ENCODE data around the gene PUS7.
"Not testable (repeated sequence)": the region's sequence is repeated elsewhere in the genome, so short reads cannot be mapped to it uniquely, and the experiment has no call there.

PUS7 gene

GRCh38 chr7:105521717-105522463 is at the start of gene PUS7:
Gene PUS7 (minus strand): TSS chr7:105522271. CDS start chr7:105508512, 13,759 bp downstream.
- DNase-seq: peak; percentile 77

DNA sequence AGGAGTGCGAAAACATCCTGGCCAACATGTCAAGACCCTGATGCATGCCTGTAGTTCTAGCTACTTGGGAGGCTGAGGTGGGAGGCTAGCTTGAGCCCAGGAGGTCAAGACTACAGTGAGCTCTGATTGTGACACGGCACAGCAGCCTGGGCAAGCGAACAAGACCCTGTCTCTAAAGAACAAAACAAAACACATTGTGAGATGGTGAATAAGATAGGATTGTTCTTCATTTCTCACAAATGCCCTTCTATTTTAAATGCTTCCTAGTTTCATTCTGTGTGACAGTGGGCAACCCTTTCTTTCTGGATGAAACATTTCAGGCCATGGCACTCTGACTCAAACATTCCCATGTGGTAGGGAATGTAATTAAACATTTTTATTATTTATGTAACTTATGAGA is 45.8 kb upstream of the PUS7 start:
- DNase-seq: no peak

DNA sequence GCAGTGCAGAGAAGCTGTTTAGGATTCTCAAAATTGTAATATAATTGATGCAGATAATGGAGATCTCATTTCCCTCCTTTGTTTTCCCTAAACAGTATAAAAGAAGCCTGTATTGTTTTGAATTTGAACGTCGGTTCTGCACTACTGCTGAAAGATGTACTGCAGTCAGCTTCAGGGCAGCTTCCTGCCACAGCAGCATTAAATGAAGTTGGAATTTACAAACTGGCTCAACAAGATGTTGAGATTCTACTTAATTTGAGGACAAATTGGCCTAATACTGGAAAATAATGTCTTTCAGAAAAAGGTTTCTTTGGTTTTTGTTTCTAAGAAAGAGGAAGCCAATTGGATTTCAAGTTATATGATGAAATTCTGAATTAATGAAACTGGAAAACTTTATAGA is 45.0 kb upstream of the PUS7 start:
- DNase-seq: no peak

DNA sequence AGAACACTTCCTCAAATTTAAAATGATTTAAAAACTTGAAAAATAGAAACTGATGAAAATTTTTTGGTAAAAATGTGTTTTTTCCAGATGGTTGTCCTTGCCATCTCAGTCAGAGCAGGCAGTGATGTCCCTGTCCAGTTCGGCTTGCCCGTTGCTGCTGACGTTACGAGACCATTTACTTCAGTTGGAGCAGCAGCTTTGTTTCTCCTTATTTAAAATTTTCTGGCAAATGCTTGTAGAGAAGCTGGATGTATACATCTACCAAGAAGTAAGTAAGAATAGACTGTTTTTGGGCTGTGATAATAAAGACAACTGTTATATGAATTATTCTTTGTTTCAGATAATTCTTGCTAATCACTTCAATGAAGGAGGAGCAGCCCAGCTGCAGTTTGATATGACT is 43.1 kb upstream of the PUS7 start:
- no peak for DNase-seq

GRCh38 chr7:105559926-105560325 is 37.9 kb upstream of the PUS7 start:
- DNase-seq: no peak

DNA sequence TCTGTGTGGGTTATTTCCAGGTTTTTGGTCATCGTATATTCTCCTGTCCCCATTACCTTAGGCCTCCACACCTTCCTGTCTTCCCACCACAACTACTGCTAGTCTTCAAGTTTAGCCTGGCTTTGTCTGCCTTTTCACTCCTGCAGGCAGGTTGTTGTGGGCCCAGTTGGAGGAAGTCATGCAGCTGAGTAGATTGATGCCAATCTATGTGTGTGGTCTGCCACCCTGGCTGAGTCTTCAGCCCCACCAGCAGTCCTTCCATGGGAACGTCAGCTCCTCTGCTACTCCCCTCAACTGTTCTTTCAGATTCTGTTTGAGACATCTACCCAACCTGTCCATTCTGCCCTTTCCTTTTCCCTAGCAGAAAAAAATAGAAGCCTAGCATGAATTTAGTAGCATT is 16.3 kb upstream of the PUS7 start:
- no peak for DNase-seq

- DNase-seq: no peak
Measured at GRCh38 chr7:105532709-105533460, 10.8 kb upstream of the PUS7 start.

DNA sequence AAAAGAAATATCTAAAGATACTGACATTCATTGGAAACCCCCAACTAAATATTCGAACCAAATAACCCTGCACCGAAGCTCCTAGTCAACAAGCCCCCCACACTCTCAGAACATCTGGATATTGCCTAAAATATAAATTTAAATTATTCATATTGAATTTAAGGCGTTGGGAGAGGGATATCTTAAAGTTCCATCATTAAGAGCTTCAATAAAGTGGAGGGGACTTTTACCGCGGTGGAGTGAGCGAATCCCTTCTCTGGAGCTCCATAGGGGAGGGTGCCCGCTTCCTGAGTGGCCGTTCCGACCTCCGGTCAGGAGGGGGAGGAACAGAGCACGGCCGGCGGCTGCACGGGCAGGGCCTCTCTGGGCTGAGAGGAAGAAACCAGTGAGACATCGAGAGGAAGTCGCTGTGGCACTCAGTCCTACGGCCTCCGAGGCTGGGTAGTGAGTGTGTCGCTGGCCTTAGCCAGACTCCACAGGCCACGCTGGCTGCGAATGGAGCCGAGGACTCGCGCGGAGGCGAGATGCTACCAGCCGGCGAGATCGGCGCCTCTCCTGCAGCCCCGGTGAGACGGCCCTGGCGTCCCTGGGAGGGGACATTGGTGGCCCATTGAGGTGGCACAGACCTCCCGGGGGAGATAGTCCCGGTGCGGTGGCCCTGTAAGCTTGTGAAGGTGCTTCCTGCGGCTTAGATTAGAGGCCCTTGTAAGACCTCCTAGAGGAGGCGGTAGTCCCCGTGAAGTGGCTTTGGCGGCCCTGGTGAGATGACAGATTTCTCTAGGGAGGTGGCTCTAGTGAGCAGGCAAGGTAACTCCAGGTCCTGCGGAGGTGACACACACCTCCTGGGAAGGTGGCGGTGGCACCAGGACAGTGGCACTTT is 10.0 kb upstream of the PUS7 start, which contains the start of gene RINT1:
RINT1 (plus strand) TSS at position 410 of the 880 bp plus-strand sequence; CDS start at position 525, 115 bp downstream.
- DNase-seq: peak; percentile 84

DNA sequence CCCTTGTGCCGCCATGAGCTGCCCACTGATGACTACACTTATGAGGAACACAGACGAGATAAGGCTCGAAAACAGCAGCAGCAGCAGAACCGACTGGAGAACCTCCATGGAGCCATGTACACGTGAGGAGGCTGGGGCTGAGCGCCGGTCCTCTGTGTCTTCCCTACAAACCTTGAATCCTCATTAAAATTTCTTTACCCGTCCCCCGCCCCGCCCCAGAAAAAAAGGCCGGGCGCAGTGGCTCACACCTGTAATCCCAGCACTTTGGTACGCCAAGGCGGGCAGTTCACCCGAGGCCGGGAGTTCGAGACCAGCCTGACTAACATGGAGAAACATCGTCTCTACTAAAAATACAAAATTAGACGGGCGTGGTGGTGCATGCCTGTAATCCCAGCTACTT is 8.5 kb upstream of the PUS7 start:
- DNase-seq: no peak

DNA sequence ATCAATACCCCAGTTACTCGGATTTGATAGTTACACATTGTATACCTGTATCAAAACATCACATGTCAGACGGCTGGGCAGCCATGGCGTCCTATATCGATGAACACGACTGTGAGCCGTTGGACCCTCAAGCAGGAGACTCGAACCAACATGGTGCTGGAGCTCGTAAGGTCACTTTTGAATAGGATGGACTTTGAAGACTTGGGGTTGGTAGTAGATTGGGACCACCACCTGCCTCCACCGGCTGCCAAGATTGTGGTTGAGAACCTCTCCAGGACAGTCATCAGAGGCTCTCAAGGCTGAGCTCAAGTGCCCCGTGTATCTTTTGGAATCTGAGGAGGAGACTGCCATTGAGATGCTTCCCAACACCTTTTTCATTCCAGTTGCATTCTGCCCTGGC is 8.1 kb upstream of the PUS7 start:
- no peak for DNase-seq

DNA sequence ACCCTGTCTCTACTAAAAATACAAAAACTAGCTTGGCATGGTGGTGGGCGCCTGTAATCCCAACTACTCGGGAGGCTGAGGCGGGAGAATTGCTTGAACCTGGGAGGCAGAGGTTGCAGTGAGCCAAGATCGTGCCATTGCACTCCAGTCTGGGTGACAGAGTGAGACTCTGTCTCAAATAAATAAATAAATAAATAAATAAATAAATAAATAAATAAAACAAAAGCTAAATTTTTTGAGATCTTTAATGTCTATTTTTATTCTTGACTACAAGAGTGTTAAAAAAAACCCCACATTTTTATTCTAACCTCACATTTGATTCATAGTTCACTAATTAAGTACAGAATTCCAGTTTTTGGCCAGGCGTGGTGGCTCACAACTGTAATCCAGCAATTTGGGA is 5.7 kb upstream of the PUS7 start:
- not testable (repeated sequence) for DNase-seq

- no peak for DNase-seq
Measured at GRCh38 chr7:105524840-105525239, 2.8 kb upstream of the PUS7 start.

GRCh38 chr7:105524423-105524822 is 2.4 kb upstream of the PUS7 start:
- DNase-seq: not testable (repeated sequence)

- DNase-seq: peak; percentile 17
Measured at GRCh38 chr7:105521027-105521716, 899 bp downstream of the PUS7 start.

- DNase-seq: not testable (repeated sequence)
Measured at GRCh38 chr7:105520620-105521019, 1.5 kb downstream of the PUS7 start.

DNA sequence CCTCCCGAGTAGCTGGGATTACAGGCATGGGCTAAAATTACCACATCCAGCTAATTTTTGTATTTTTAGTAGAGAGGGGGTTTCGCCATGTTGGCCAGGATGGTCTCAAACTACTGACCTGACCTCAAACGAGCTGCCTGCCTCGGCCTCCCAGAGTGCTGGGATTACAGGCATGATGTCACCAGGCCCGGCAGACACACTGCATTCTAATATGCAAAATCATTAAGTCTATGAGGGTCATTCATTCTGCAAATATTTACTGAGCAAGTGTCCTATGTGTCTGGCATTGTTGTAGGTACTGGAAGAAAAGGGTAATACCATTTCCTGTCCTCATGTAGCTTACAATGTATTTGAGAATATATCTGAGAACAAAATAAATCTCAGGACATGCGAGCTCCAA is 2.7 kb downstream of the PUS7 start:
- DNase-seq: no peak

- not testable (repeated sequence) for DNase-seq
Measured at GRCh38 chr7:105515610-105516009, 6.5 kb downstream of the PUS7 start.

DNA sequence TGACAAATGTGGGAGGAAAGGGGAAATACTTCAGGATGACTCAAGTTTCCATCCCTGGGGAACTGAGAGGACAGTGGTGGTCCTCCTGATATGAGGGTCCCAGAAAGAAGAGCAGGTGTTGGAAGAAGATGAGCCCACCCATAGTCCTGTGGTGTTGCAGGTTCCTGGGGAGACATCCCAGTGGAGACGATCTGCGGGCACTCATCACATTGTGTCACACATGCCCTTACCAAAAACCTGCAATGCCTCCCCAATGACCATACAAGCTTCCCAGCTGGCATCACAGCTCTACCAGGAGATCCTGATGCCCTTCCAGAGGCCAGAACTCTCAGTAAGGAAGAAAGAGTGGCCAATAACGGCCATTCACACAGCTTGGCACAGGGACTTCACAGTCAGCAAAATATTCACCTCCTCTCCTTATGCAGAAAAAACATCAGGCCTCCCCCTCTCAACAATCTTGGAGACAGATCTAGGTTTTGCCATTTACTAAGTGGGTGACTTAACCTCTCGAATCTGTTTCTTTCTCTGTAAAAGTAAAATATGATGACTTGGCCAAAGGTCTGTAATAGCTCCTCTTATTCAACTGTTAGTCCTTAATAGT is 9.0 kb downstream of the PUS7 start:
- no peak for DNase-seq

DNA sequence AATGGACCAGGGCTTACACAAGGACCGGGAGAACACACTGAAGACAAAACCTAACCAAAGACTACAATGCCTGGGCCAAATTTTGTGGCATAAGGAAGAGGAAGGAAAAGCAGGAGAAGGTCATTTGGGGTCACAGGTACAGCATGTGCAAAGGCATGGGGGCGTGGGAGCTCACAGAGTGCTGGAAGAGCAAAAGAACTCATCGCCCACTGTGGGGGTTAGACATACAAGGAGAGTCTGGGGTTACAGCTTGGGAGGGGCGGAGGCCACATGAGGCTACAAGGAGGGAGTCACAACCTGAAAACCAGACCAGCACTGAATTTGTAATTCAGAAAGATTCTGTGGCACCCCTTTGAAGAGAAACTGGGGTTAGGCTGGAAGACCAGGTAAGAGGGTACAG is 9.7 kb downstream of the PUS7 start:
- DNase-seq: no peak

GRCh38 chr7:105502173-105502572 is 19.9 kb downstream of the PUS7 start:
- no peak for DNase-seq

- no peak for DNase-seq
Measured at GRCh38 chr7:105497016-105497415, 25.1 kb downstream of the PUS7 start.

DNA sequence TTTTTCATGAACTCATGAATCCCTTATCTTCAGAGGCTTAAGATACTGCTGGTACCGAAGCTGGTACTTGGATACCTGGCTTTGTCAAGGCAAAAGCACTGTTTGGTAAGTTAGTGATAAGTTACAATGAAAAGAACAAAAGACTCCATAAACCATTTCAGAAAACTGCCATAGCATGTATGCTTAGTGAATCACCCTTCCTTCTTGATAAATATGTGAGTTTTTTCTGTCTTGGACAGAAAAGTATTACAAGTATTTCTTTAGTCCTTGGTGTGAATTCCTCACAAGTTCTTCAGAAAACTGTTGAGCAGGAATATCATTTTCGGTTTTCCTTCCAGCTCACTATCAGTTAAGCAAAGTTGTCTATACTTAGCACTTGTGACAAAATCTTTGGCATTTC is 25.6 kb downstream of the PUS7 start:
- DNase-seq: no peak

All from amniotic stem cell (primary cell).